BE2C (cell line): Measurements from ENCODE around the gene LPIN2.
"Not testable (repeated sequence)": the region's sequence is repeated elsewhere in the genome, so short reads cannot be mapped to it uniquely, and the experiment has no call there.

Experiments
- DNase-seq: peaks from one replicate; pipeline ENCODE4 v3.0.0-alpha.2; 2020
- H3K27me3 ChIP-seq: fragments of 250-450 bp; sonication (Bioruptor Pico); 2 replicates; pipeline ENCODE4 v1.5.1; 2020; ENCODE audit warnings: mild to moderate bottlenecking
- H3K36me3 ChIP-seq: fragments of 250-450 bp; sonication (Bioruptor Pico); 2 replicates; pipeline ENCODE4 v1.5.1; 2020; ENCODE audit warnings: mild to moderate bottlenecking
- H3K4me1 ChIP-seq: fragments of 250-450 bp; sonication (Bioruptor Pico); 2 replicates; pipeline ENCODE4 v1.5.1; 2020
- H3K4me3 ChIP-seq: 2 replicates; pipeline ENCODE4 v1.5.1; 2011; ENCODE audit warnings: low read depth, low read length
- H3K9me3 ChIP-seq: fragments of 250-450 bp; sonication (Bioruptor Pico); 2 replicates; pipeline ENCODE4 v1.5.1; 2020
- CTCF ChIP-seq: IDR thresholded peaks from 2 replicates; pipeline ENCODE4 v1.5.1; 2012; ENCODE audit warnings: mild to moderate bottlenecking, low read depth, low read length

LPIN2 gene

GRCh38 chr18:3053081-3053480 lies 40.1 kb upstream of the LPIN2 start:
- Histone ChIP-seq H3K9me3 (no peaks in the 10 kb centered on the region), H3K36me3 (no peaks in the 10 kb centered on the region), H3K4me3 (no peak overlapping the region), H3K27me3 (no peaks in the 10 kb centered on the region), H3K4me1 (no peaks in the 10 kb centered on the region)
- DNase-seq = no peak
- no peak for TF ChIP-seq CTCF

GRCh38 chr18:3052411-3052758 lies 39.4 kb upstream of the LPIN2 start:
- no peak overlapping the region for H3K4me3 ChIP-seq
- DNase-seq = no peak
- H3K9me3 ChIP-seq = no peaks in the 10 kb centered on the region
- H3K36me3 ChIP-seq = no peaks in the 10 kb centered on the region
- no peak for TF ChIP-seq CTCF
- H3K27me3 ChIP-seq = no peaks in the 10 kb centered on the region
- no peaks in the 10 kb centered on the region for H3K4me1 ChIP-seq

- Histone ChIP-seq H3K36me3 (no peaks in the 10 kb centered on the region), H3K9me3 (no peaks in the 10 kb centered on the region), H3K27me3 (no peaks in the 10 kb centered on the region), H3K4me3 (no peak overlapping the region), H3K4me1 (no peaks in the 10 kb centered on the region)
- DNase-seq = no peak
- no peak for TF ChIP-seq CTCF
These were observed 38.9 kb upstream of the LPIN2 start for GRCh38 chr18:3051718-3052410.

GRCh38 chr18:3049897-3050454 lies 37.0 kb upstream of the LPIN2 start:
- not testable (repeated sequence) for H3K27me3 ChIP-seq, H3K4me3 ChIP-seq, H3K36me3 ChIP-seq, H3K9me3 ChIP-seq, H3K4me1 ChIP-seq, DNase-seq

GRCh38 chr18:3048820-3049349 lies 35.9 kb upstream of the LPIN2 start:
- DNase-seq = no peak
- Histone ChIP-seq H3K4me3 (no peak overlapping the region), H3K27me3 (no peaks in the 10 kb centered on the region), H3K9me3 (no peaks in the 10 kb centered on the region), H3K4me1 (no peaks in the 10 kb centered on the region), H3K36me3 (no peaks in the 10 kb centered on the region)
- no peak for TF ChIP-seq CTCF

GRCh38 chr18:3048121-3048520 lies 35.2 kb upstream of the LPIN2 start:
- peak; percentile 6 for DNase-seq
- Histone ChIP-seq H3K4me1 (no peaks in the 10 kb centered on the region), H3K4me3 (no peak overlapping the region), H3K27me3 (no peaks in the 10 kb centered on the region), H3K36me3 (no peaks in the 10 kb centered on the region), H3K9me3 (no peaks in the 10 kb centered on the region)
- no peak for TF ChIP-seq CTCF
